MM.1S (cell line): ENCODE results near the gene ADGRV1.
"Not testable (repeated sequence)": the region's sequence is repeated elsewhere in the genome, so short reads cannot be mapped to it uniquely, and the experiment has no call there.

ENCODE experiments used
- DNase-seq: peaks from one replicate; pipeline ENCODE4 v3.0.0-alpha.2; 2015
- H2AFZ ChIP-seq: fragments of 300-600 bp; sonication (generic); 2 replicates; pipeline ENCODE4 v1.6.0; 2016; ENCODE audit warnings: antibody characterized with exemption, low read length
- H3F3A ChIP-seq: fragments of 300-600 bp; sonication (generic); 2 replicates; pipeline ENCODE4 v1.6.1; 2016; ENCODE audit warnings: mild to moderate bottlenecking, antibody characterized with exemption, low read length, moderate library complexity, mixed read lengths; ENCODE audit not compliant: insufficient read depth
- H3K27ac ChIP-seq: fragments of 300-600 bp; sonication (generic); 2 replicates; pipeline ENCODE4 v1.5.1; 2016; ENCODE audit warnings: mild to moderate bottlenecking, low read length
- H3K27me3 ChIP-seq: fragments of 300-600 bp; sonication (generic); replicated peaks from 2 replicates; pipeline ENCODE4 v1.6.0; 2016; ENCODE audit warnings: low read length; ENCODE audit not compliant: insufficient read depth
- H3K36me3 ChIP-seq: fragments of 300-600 bp; sonication (generic); replicated peaks from 2 replicates; pipeline ENCODE4 v1.6.1; 2016; ENCODE audit warnings: mild to moderate bottlenecking, low read length, mixed read lengths; ENCODE audit not compliant: insufficient read depth
- H3K4me1 ChIP-seq: fragments of 300-600 bp; sonication (generic); 2 replicates; pipeline ENCODE4 v1.6.1; 2016; ENCODE audit warnings: low read length, mixed read lengths
- H3K4me2 ChIP-seq: fragments of 300-600 bp; sonication (generic); 2 replicates; pipeline ENCODE4 v1.6.0; 2016; ENCODE audit warnings: low read depth, low read length
- H3K4me3 ChIP-seq: fragments of 300-600 bp; sonication (generic); 2 replicates; pipeline ENCODE4 v1.5.1; 2016; ENCODE audit warnings: low read length, mixed read lengths
- H3K79me2 ChIP-seq: fragments of 300-600 bp; sonication (generic); 2 replicates; pipeline ENCODE4 v1.6.1; 2016; ENCODE audit warnings: mixed run types, low read length, mixed read lengths
- H3K9ac ChIP-seq: fragments of 300-600 bp; sonication (generic); 2 replicates; pipeline ENCODE4 v1.6.1; 2016; ENCODE audit warnings: low read length, mixed read lengths
- H3K9me2 ChIP-seq: fragments of 300-600 bp; sonication (generic); replicated peaks from 2 replicates; pipeline ENCODE4 v1.6.1; 2016; ENCODE audit warnings: mild to moderate bottlenecking, low read length, mixed read lengths; ENCODE audit not compliant: insufficient read depth
- H3K9me3 ChIP-seq: fragments of 300-600 bp; sonication (generic); replicated peaks from 2 replicates; pipeline ENCODE4 v1.6.1; 2016; ENCODE audit warnings: mild to moderate bottlenecking, low read length, mixed read lengths; ENCODE audit not compliant: insufficient read depth
- H4K20me1 ChIP-seq: fragments of 300-600 bp; sonication (generic); 2 replicates; pipeline ENCODE4 v1.6.1; 2016; ENCODE audit warnings: mild to moderate bottlenecking, low read length, moderate library complexity, mixed read lengths; ENCODE audit not compliant: insufficient read depth
- CTCF ChIP-seq: fragments of 300-600 bp; sonication (generic); IDR thresholded peaks from 2 replicates; pipeline ENCODE4 v1.5.1; 2016; ENCODE audit warnings: antibody characterized with exemption, low read length, mixed read lengths
- EZH2 ChIP-seq: fragments of 300-600 bp; sonication (generic); optimal IDR thresholded peaks from 2 replicates; pipeline ENCODE3; 2017; ENCODE audit warnings: low read depth, mild to moderate bottlenecking, antibody characterized with exemption, low read length, mixed read lengths
- EZH2phosphoT487 ChIP-seq: fragments of 300-600 bp; sonication (generic); IDR thresholded peaks from 2 replicates; pipeline ENCODE4 v1.6.1; 2018; ENCODE audit warnings: antibody characterized with exemption, low read length

ADGRV1 gene

GRCh38 chr5:90759119-90759518 lies 200.5 kb downstream of the ADGRV1 start:
- Histone ChIP-seq H3K27ac (no peak overlapping the region), H3K4me1 (no peaks in the 10 kb centered on the region)
- TF ChIP-seq EZH2: no peak

GRCh38 chr5:90767710-90768109 lies 209.1 kb downstream of the ADGRV1 start:
- Histone ChIP-seq H4K20me1 (no peaks in the 10 kb centered on the region), H3K36me3 (no peaks in the 10 kb centered on the region), H3K27me3 (no peaks in the 10 kb centered on the region), H3K9me2 (no peaks in the 10 kb centered on the region), H3K4me1 (no peaks in the 10 kb centered on the region), H3K9me3 (no peaks in the 10 kb centered on the region), H3K27ac (no peak overlapping the region), H3K79me2 (no peaks in the 10 kb centered on the region), H2AFZ (no peak overlapping the region), H3F3A (no peaks in the 10 kb centered on the region), H3K9ac (no peak overlapping the region), H3K4me3 (no peak overlapping the region), H3K4me2 (no peak overlapping the region)
- TF ChIP-seq EZH2: no peak
- no peak for TF ChIP-seq EZH2phosphoT487
- no peak for TF ChIP-seq CTCF
- no peak for DNase-seq

More at GRCh38 chr5:90759119-90759518, 200.5 kb downstream of the ADGRV1 start:
- Histone ChIP-seq H2AFZ (no peak overlapping the region), H3K79me2 (no peaks in the 10 kb centered on the region), H3K4me3 (no peak overlapping the region), H3K9me3 (no peaks in the 10 kb centered on the region), H3F3A (no peaks in the 10 kb centered on the region), H3K36me3 (no peaks in the 10 kb centered on the region), H3K4me2 (no peak overlapping the region), H4K20me1 (no peaks in the 10 kb centered on the region), H3K27me3 (no peaks in the 10 kb centered on the region), H3K9me2 (no peaks in the 10 kb centered on the region), H3K9ac (no peak overlapping the region)
- DNase-seq: no peak

GRCh38 chr5:90770006-90770541 lies 211.5 kb downstream of the ADGRV1 start:
- not testable (repeated sequence) for H2AFZ ChIP-seq, H3K27ac ChIP-seq, H3K4me1 ChIP-seq, H3K36me3 ChIP-seq, H3K9me3 ChIP-seq, H3K27me3 ChIP-seq, H3K9ac ChIP-seq, H3K79me2 ChIP-seq, H3K9me2 ChIP-seq, H3F3A ChIP-seq, H3K4me2 ChIP-seq, H3K4me3 ChIP-seq, H4K20me1 ChIP-seq, DNase-seq

- no peaks in the 10 kb centered on the region for H3K9me2 ChIP-seq
- H4K20me1 ChIP-seq: no peaks in the 10 kb centered on the region
- no peaks in the 10 kb centered on the region for H3K4me1 ChIP-seq
- H3K79me2 ChIP-seq: no peaks in the 10 kb centered on the region
- no peak overlapping the region for H3K27ac ChIP-seq
- H2AFZ ChIP-seq: no peak overlapping the region
- no peak overlapping the region for H3K4me3 ChIP-seq
- H3K36me3 ChIP-seq: no peaks in the 10 kb centered on the region
- no peaks in the 10 kb centered on the region for H3F3A ChIP-seq
- H3K4me2 ChIP-seq: no peak overlapping the region
- no peak overlapping the region for H3K9ac ChIP-seq
- H3K9me3 ChIP-seq: no peaks in the 10 kb centered on the region
- no peak for TF ChIP-seq EZH2
- TF ChIP-seq EZH2phosphoT487: no peak
- no peak for TF ChIP-seq CTCF
- DNase-seq: no peak
- no peaks in the 10 kb centered on the region for H3K27me3 ChIP-seq
Measured at GRCh38 chr5:90777959-90778358, 219.4 kb downstream of the ADGRV1 start.
